Spinal cord (tissue), 10 donors: ENCODE results near the gene ALDH3B1. TPM values are rescaled to one million over a fixed set of nuclear protein-coding genes. Genes with fewer than 3 reads are reported as not detected.

ENCODE experiments used
- DNase-seq, 6 donors: peaks; one replicate each; pipeline versions ENCODE4 v3.0.0 to v3.0.0-alpha.2; 2013 to 2015; ENCODE audit warnings: low spot score in 6 of 6, low read depth in 4 of 6
- H3K27ac ChIP-seq: one replicate; pipeline ENCODE4 v1.5.1; 2013; ENCODE audit warnings: low read depth, low read length, control low read depth
- H3K27me3 ChIP-seq: one replicate; pipeline ENCODE4 v1.6.1; 2013; ENCODE audit warnings: low read length; ENCODE audit not compliant: control insufficient read depth, insufficient read depth
- H3K36me3 ChIP-seq: one replicate; pipeline ENCODE4 v1.6.1; 2013; ENCODE audit warnings: low read length; ENCODE audit not compliant: control insufficient read depth, insufficient read depth
- H3K4me1 ChIP-seq: one replicate; pipeline ENCODE4 v1.6.1; 2013; ENCODE audit warnings: low read length; ENCODE audit not compliant: control insufficient read depth, insufficient read depth
- H3K4me3 ChIP-seq: one replicate; pipeline ENCODE4 v1.5.1; 2013; ENCODE audit warnings: low read depth, low read length, control low read depth
- H3K9me3 ChIP-seq: one replicate; pipeline ENCODE4 v1.6.1; 2013; ENCODE audit warnings: low read length; ENCODE audit not compliant: control insufficient read depth, insufficient read depth
- WGBS: methylation state at CpG from one replicate; pipeline ENCODE4 v1.1.5; 2013; ENCODE audit warnings: missing lambda C conversion rate; ENCODE audit not compliant: insufficient coverage; 5-methylcytosine and 5-hydroxymethylcytosine counted together
- polyA plus RNA-seq, 2 donors: library from polyadenylated mRNA; unstranded; fragments of 120-200 nt; gene quantifications; one replicate each; pipeline ENCODE4 v1.2.1, GENCODE V29; 2013; ENCODE audit not compliant: insufficient read length in 2 of 2
- total RNA-seq, 2 donors: library from RNA; depleted of rRNA in 1 of 2; stranded (reverse); fragments of 120-200 nt in 1 of 2; fragments of >200 nt in 1 of 2; gene quantifications; one replicate each; pipeline versions ENCODE4 v1.2.3 to v1.2.4, GENCODE V29; 2013 to 2014
- donor health status: healthy.

The ALDH3B1 gene
- total and polyA plus RNA-seq, 4 donors, result 2.9 to 4.8 (median 3.9) TPM

- no peaks in the 10 kb centered on the region for H3K27me3 ChIP-seq
- no peak for DNase-seq
- WGBS, result 81% methylated on average over 25 of the region's 27 CpGs
- H3K4me3 ChIP-seq, result no peak overlapping the region
- H3K36me3 ChIP-seq, result peaks cover 6% of the 10 kb centered on the region
- H3K4me1 ChIP-seq, result peaks cover 53% of the 10 kb centered on the region
- no peak overlapping the region for H3K27ac ChIP-seq
- no peaks in the 10 kb centered on the region for H3K9me3 ChIP-seq
These were observed 8.0 kb downstream of the ALDH3B1 start for GRCh38 chr11:68017980-68018729.

DNA sequence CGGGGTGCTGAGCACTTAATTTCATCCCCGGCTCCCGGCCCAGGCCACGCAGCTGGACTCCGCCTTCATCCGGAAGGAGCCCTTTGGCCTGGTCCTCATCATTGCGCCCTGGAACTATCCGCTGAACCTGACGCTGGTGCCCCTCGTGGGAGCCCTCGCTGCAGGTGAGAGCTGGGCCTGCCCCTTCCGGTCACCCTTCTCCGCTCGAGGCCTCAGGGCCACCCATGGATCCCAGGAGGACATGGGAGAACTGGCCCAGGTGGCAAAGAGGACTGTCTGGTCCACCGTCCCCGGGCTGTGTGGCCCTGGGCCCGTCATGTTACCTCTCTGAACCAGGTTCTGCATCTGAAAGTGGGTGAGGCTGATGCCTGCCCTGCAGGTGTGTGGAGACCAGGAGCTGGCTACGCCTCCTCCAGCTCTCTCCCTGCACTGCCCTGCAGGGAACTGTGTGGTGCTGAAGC is 8.6 kb downstream of the ALDH3B1 start:
- Histone ChIP-seq H3K4me3 (no peak overlapping the region), H3K9me3 (no peaks in the 10 kb centered on the region), H3K4me1 (peaks cover 47% of the 10 kb centered on the region), H3K27ac (no peak overlapping the region), H3K36me3 (peaks cover 5% of the 10 kb centered on the region), H3K27me3 (no peaks in the 10 kb centered on the region)
- DNase-seq, result no peak
- 94% methylated on average over 18 of the region's 18 CpGs for WGBS

- no peak overlapping the region for H3K4me3 ChIP-seq
- peaks cover 40% of the 10 kb centered on the region for H3K4me1 ChIP-seq
- peaks cover 4% of the 10 kb centered on the region for H3K36me3 ChIP-seq
- H3K27ac ChIP-seq, result no peak overlapping the region
- WGBS, result 91% methylated on average over 12 of the region's 12 CpGs
- no peaks in the 10 kb centered on the region for H3K9me3 ChIP-seq
- no peak for DNase-seq
- no peaks in the 10 kb centered on the region for H3K27me3 ChIP-seq
These were observed 9.4 kb downstream of the ALDH3B1 start for GRCh38 chr11:68019486-68019885.

- Histone ChIP-seq H3K36me3 (peaks cover 4% of the 10 kb centered on the region), H3K4me1 (peaks cover 29% of the 10 kb centered on the region), H3K27me3 (no peaks in the 10 kb centered on the region), H3K9me3 (no peaks in the 10 kb centered on the region), H3K4me3 (no peak overlapping the region), H3K27ac (no peak overlapping the region)
- WGBS, result 41% methylated on average over 11 of the region's 11 CpGs
- peak in 1 of 6 donors; percentile 34 for DNase-seq
These were observed 10.4 kb downstream of the ALDH3B1 start for GRCh38 chr11:68020575-68020974.

- Histone ChIP-seq H3K9me3 (no peaks in the 10 kb centered on the region), H3K4me3 (no peak overlapping the region), H3K36me3 (peaks cover 9% of the 10 kb centered on the region), H3K4me1 (peaks cover 29% of the 10 kb centered on the region), H3K27me3 (no peaks in the 10 kb centered on the region), H3K27ac (no peak overlapping the region)
- peak in 1 of 6 donors; percentile 30 for DNase-seq
- 64% methylated on average over 27 of the region's 27 CpGs for WGBS
These were observed 11.2 kb downstream of the ALDH3B1 start for GRCh38 chr11:68021167-68021787.

DNA sequence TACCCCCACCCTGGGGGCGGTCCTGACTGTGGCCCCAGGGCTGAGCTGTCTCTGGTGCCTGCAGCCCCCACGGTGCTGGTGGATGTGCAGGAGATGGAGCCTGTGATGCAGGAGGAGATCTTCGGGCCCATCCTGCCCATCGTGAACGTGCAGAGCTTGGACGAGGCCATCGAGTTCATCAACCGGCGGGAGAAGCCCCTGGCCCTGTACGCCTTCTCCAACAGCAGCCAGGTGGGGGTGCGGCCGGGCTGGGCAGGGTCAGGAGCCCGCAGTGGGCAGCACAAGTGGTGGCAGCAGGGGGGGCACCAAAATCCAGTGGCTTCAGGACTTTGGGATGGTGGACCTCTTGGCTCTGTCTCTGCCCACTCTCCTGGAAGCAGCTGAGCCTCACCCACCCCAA is 12.4 kb downstream of the ALDH3B1 start:
- H3K27ac ChIP-seq, result no peak overlapping the region
- H3K4me3 ChIP-seq, result no peak overlapping the region
- H3K27me3 ChIP-seq, result no peaks in the 10 kb centered on the region
- H3K9me3 ChIP-seq, result no peaks in the 10 kb centered on the region
- H3K4me1 ChIP-seq, result peaks cover 16% of the 10 kb centered on the region
- DNase-seq, result no peak
- H3K36me3 ChIP-seq, result peaks cover 20% of the 10 kb centered on the region
- 89% methylated on average over 11 of the region's 13 CpGs for WGBS

DNA sequence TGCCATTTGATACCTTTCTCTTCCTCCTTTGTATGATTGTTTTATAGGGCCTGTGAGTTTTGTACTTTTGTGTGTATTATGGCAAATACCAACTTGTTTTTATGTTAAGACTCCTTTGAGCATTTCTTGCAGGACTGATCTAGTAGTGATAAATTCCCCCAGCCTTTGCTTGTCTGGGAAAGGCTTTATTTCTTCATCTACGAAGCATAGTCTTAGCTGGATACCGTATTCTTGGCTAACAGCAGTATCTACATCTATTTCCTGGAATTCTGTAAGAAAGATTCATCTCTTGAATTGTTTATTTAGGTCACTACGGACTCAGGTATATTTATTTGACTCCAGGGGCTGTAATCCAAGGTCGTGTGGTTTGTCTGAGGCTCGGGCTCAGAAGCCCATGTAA is 14.4 kb downstream of the ALDH3B1 start:
- DNase-seq, result no peak
- peaks cover 25% of the 10 kb centered on the region for H3K36me3 ChIP-seq
- 89% methylated on average over 3 of the region's 5 CpGs for WGBS
- no peak overlapping the region for H3K4me3 ChIP-seq
- no peaks in the 10 kb centered on the region for H3K9me3 ChIP-seq
- H3K27ac ChIP-seq, result no peak overlapping the region
- H3K4me1 ChIP-seq, result peaks cover 21% of the 10 kb centered on the region
- no peaks in the 10 kb centered on the region for H3K27me3 ChIP-seq

GRCh38 chr11:68025047-68025446 is 14.9 kb downstream of the ALDH3B1 start:
- Histone ChIP-seq H3K27me3 (no peaks in the 10 kb centered on the region), H3K9me3 (no peaks in the 10 kb centered on the region), H3K27ac (no peak overlapping the region), H3K4me1 (peaks cover 26% of the 10 kb centered on the region), H3K36me3 (peaks cover 25% of the 10 kb centered on the region), H3K4me3 (no peak overlapping the region)
- 80% methylated on average over 4 of the region's 5 CpGs for WGBS
- no peak for DNase-seq

DNA sequence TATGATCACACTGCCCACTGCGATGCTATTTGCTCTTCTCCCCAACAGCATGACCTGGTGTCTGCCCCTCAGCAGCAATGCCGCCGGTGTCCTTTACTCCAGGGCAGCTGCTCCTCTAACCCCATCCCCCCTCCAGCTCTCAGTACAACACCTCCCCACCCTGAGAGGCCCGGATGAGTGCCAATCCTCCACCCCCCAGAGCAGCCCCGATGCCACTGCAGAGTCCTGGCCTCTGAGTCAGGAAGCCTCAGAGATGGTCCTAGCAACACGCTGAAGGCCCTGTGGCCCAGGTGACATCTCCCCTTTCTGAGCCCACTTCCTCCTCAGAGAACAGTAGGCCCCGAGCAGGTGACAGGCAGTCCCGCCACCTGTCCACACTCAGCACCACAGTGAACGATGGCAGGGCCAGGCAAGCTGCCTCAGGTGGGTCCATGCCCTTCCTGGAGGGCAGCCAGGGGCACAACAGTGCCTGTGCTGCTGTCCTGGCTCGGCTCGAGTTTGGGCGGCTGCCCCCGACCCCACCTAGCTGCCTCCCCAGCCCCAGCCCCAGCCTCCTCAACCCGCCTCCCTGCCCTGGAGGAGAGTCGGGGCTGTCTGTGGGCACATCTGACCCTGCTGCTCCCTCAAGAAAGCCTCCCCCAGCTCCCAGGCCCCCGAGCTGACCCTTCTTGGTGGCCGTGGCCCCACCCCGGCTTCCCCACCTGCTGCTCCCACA is 16.4 kb downstream of the ALDH3B1 start:
- no peaks in the 10 kb centered on the region for H3K27me3 ChIP-seq
- peaks cover 25% of the 10 kb centered on the region for H3K36me3 ChIP-seq
- DNase-seq, result no peak
- no peak overlapping the region for H3K4me3 ChIP-seq
- peaks cover 24% of the 10 kb centered on the region for H3K4me1 ChIP-seq
- WGBS, result 89% methylated on average over 18 of the region's 18 CpGs
- H3K27ac ChIP-seq, result no peak overlapping the region
- no peaks in the 10 kb centered on the region for H3K9me3 ChIP-seq
